Testis (tissue), 3 donors: ENCODE measurements around the gene SERTAD4. TPM values are rescaled to one million over a fixed set of nuclear protein-coding genes. Genes with fewer than 3 reads are reported as not detected.

ENCODE experiments used
- DNase-seq: peaks from one replicate; pipeline ENCODE4 v3.0.0-alpha.2; 2019
- H3K27ac ChIP-seq, 2 donors: fragments of 200-600 bp; sonication (generic); one replicate each; pipeline ENCODE4 v1.5.1; 2019
- H3K27me3 ChIP-seq: fragments of 200-600 bp; sonication (generic); one replicate; pipeline ENCODE4 v1.5.1; 2019
- H3K36me3 ChIP-seq: fragments of 200-600 bp; sonication (generic); one replicate; pipeline ENCODE4 v1.5.1; 2017; ENCODE audit warnings: low read depth; ENCODE audit errors: missing control alignments
- H3K4me1 ChIP-seq: fragments of 200-600 bp; sonication (generic); one replicate; pipeline ENCODE4 v1.5.1; 2019
- H3K4me3 ChIP-seq, 2 donors: fragments of 200-600 bp; sonication (generic); one replicate each; pipeline ENCODE4 v1.5.1; 2017 to 2019
- H3K9me3 ChIP-seq: fragments of 200-600 bp; sonication (generic); one replicate; pipeline ENCODE4 v1.5.1; 2017
- POLR2A ChIP-seq: fragments of 450-650 bp; IDR thresholded peaks from one replicate; pipeline ENCODE4 v1.6.1; 2017; ENCODE audit warnings: antibody characterized with exemption, mild to moderate bottlenecking, moderate library complexity
- WGBS, 2 donors: methylation state at CpG; one replicate each; pipeline ENCODE4 v1.1.5; 2018; 5-methylcytosine and 5-hydroxymethylcytosine counted together
- intact Hi-C: fragments of 100-400 bp; cut with DNase I; formaldehyde crosslinking; loops from one replicate; pipeline ENCODE4 v1.15.1; 2023; ENCODE audit warnings: low total_unique reads
- polyA plus RNA-seq: library from polyadenylated mRNA; stranded (reverse); fragments of 350-450 nt; fragmentation: Illumina TruSeq; extraction: RNeasy Lipid Tissue Mini Kit (QIAGEN cat#74804); gene quantifications from one replicate; pipeline ENCODE4 v1.2.3, GENCODE V29; 2014; ENCODE audit warnings: low read depth, low replicate concordance; ENCODE audit not compliant: insufficient read depth
- total RNA-seq, 2 donors: library from RNA; depleted of rRNA; stranded (reverse); fragments of >200 nt; gene quantifications; one replicate each; pipeline ENCODE4 v1.2.3, GENCODE V29; 2016
- TF ChIP-seq, protein P1 (sequence below), 3 experiments: fragments of 450-650 bp in 2 of 3; fragments of 200-600 bp in 1 of 3; sonication (generic) in 1 of 3; IDR thresholded peaks; one replicate each; pipeline ENCODE4 v1.5.1; 2016 to 2019; ENCODE audit warnings: antibody characterized with exemption in 3 of 3, mild to moderate bottlenecking in 2 of 3, moderate library complexity in 1 of 3

SERTAD4 gene
- total and polyA plus RNA-seq, 3 donors from 2014 or later: 1.1 to 1.9 (median 1.1) TPM

DNA sequence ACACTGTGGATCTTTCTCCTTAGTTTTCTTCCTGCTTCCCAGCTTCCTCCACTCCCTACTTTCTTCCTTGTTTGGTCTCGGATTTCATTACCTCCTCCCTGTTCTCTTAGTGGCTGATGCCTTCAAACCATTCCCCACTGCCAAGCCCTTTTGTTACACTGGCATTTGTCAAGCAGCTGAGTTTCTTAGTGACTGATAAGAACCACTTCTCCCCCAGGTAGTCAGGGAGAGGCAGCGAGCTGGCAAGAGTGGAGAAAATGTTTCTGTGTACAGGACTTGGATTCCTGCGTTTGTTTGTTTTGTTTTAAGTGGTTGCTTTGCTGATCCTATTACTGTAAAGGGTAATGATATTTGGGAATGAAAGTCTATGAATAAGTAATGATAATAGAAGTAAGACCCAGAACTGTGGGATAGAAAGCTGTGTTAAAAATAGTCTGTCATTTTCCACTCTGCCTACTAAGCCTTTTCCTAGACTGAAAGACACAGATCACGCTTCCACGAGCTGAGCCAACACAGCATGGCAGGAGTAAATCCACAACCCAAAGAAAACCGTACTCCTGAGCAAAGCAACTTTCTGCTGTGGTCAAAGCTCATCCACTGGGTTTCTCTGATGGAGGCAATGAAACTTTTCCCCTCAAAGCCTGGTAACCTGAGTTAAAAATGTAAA lies 10.1 kb upstream of the SERTAD4 start:
- no peak overlapping the region for H3K27ac ChIP-seq
- H3K9me3 ChIP-seq: no peaks in the 10 kb centered on the region
- H3K36me3 ChIP-seq: no peaks in the 10 kb centered on the region
- WGBS, 2 donors: 50 to 59% methylated on average over 6 of the region's 6 CpGs
- DNase-seq: no peak
- no peak overlapping the region for H3K4me3 ChIP-seq
- no peak for TF ChIP-seq POLR2A
- TF ChIP-seq, protein P1, sequence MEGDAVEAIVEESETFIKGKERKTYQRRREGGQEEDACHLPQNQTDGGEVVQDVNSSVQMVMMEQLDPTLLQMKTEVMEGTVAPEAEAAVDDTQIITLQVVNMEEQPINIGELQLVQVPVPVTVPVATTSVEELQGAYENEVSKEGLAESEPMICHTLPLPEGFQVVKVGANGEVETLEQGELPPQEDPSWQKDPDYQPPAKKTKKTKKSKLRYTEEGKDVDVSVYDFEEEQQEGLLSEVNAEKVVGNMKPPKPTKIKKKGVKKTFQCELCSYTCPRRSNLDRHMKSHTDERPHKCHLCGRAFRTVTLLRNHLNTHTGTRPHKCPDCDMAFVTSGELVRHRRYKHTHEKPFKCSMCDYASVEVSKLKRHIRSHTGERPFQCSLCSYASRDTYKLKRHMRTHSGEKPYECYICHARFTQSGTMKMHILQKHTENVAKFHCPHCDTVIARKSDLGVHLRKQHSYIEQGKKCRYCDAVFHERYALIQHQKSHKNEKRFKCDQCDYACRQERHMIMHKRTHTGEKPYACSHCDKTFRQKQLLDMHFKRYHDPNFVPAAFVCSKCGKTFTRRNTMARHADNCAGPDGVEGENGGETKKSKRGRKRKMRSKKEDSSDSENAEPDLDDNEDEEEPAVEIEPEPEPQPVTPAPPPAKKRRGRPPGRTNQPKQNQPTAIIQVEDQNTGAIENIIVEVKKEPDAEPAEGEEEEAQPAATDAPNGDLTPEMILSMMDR (IDR thresholded peaks at IDR 0.05): no peak
- H3K27me3 ChIP-seq: no peaks in the 10 kb centered on the region
- intact Hi-C loops: no loop called here
- H3K4me1 ChIP-seq: no peaks in the 10 kb centered on the region

GRCh38 chr1:210223226-210223904 lies 9.2 kb upstream of the SERTAD4 start:
- H3K36me3 ChIP-seq: no peaks in the 10 kb centered on the region
- no peaks in the 10 kb centered on the region for H3K27me3 ChIP-seq
- H3K4me1 ChIP-seq: no peaks in the 10 kb centered on the region
- TF ChIP-seq, protein P1 (IDR thresholded peaks at IDR 0.05): no peak
- 35 to 51% methylated on average over 5 of the region's 5 CpGs for WGBS, 2 donors
- intact Hi-C loops: no loop called here
- H3K9me3 ChIP-seq: no peaks in the 10 kb centered on the region
- no peak overlapping the region for H3K4me3 ChIP-seq
- DNase-seq: no peak
- H3K27ac ChIP-seq: no peak overlapping the region

- no peaks in the 10 kb centered on the region for H3K4me1 ChIP-seq
- intact Hi-C loops: no loop called here
- H3K27ac ChIP-seq: no peak overlapping the region
- no peaks in the 10 kb centered on the region for H3K36me3 ChIP-seq
- TF ChIP-seq POLR2A: no peak
- TF ChIP-seq, protein P1 (IDR thresholded peaks at IDR 0.05): no peak
- DNase-seq: no peak
- H3K4me3 ChIP-seq: no peak overlapping the region
- H3K27me3 ChIP-seq: no peaks in the 10 kb centered on the region
- 86 to 94% methylated on average over 1 of the region's 1 CpG for WGBS, 2 donors
- H3K9me3 ChIP-seq: no peaks in the 10 kb centered on the region
Measured at GRCh38 chr1:210228158-210228557, 4.4 kb upstream of the SERTAD4 start.

DNA sequence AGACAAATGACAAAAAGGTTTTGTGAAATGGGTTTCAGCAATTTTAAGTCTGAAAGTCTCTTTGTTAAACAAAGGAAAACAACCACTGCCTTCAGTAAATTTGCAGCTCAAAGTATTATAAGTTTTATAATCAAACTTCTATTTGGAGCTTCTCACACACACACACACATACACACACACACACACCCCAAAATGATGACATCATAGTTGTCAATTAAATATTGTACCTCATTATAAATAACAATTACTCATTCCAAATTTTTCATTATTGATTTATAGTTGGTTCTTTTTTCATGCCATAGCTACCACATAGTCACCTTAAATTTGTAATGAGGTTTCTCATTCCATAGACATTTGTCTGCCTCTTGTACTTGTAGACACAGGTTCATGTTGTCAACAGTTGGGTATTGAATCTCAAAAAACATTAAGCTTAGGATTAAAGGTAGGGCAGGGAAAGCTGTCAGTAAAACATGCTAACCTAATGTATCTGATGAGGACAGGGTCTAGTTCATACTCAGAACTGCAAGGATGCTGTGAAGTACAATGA lies 2.4 kb upstream of the SERTAD4 start:
- no peak for DNase-seq
- Histone ChIP-seq H3K27ac (no peak overlapping the region), H3K4me3 (no peak overlapping the region), H3K27me3 (no peaks in the 10 kb centered on the region), H3K9me3 (no peaks in the 10 kb centered on the region), H3K36me3 (no peaks in the 10 kb centered on the region), H3K4me1 (peaks cover 13% of the 10 kb centered on the region)
- no peak for TF ChIP-seq POLR2A
- TF ChIP-seq, protein P1 (IDR thresholded peaks at IDR 0.05): no peak
- intact Hi-C loops: no loop called here
